Measurements from ENCODE around the gene POFUT2.

The POFUT2 gene

GRCh38 chr21:45260191-45260825 is 27.4 kb downstream of the POFUT2 start:
- peak; percentile 22 for DNase-seq

GRCh38 chr21:45259206-45259840 is 28.4 kb downstream of the POFUT2 start:
- peak; percentile 26 for DNase-seq

- DNase-seq = peak; percentile 38
These were observed 29.2 kb downstream of the POFUT2 start for GRCh38 chr21:45258466-45258865.

- DNase-seq = peak; percentile 41
These were observed 29.9 kb downstream of the POFUT2 start for GRCh38 chr21:45257673-45258341.

GRCh38 chr21:45256912-45257672 is 30.6 kb downstream of the POFUT2 start:
- peak; percentile 52 for DNase-seq

- peak; percentile 41 for DNase-seq
These were observed 31.4 kb downstream of the POFUT2 start for GRCh38 chr21:45256021-45256911.

GRCh38 chr21:45255381-45256020 is 32.2 kb downstream of the POFUT2 start:
- peak; percentile 47 for DNase-seq

GRCh38 chr21:45254460-45254930 is 33.2 kb downstream of the POFUT2 start:
- peak; percentile 34 for DNase-seq

GRCh38 chr21:45253633-45254459 is 33.8 kb downstream of the POFUT2 start:
- peak; percentile 39 for DNase-seq

- no peak for DNase-seq
These were observed 34.5 kb downstream of the POFUT2 start for GRCh38 chr21:45253180-45253579.

GRCh38 chr21:45252448-45252925 is 35.2 kb downstream of the POFUT2 start:
- DNase-seq = no peak

GRCh38 chr21:45251635-45252447 is 35.9 kb downstream of the POFUT2 start:
- no peak for DNase-seq

GRCh38 chr21:45250914-45251634 is 36.6 kb downstream of the POFUT2 start:
- DNase-seq = no peak

GRCh38 chr21:45250272-45250671 is 37.4 kb downstream of the POFUT2 start:
- DNase-seq = no peak

- no peak for DNase-seq
These were observed 38.1 kb downstream of the POFUT2 start for GRCh38 chr21:45249626-45250025.

- peak; percentile 48 for DNase-seq
These were observed 38.8 kb downstream of the POFUT2 start for GRCh38 chr21:45248893-45249381.

- peak; percentile 32 for DNase-seq
These were observed 39.3 kb downstream of the POFUT2 start for GRCh38 chr21:45248301-45248892.

All from activated CD8-positive, alpha-beta memory T cell treated with anti-CD3 and anti-CD28 coated beads, Interleukin-2, amount 50 U/mL, for 48 hours (primary cell).